ENCODE data around the gene SLC9A9.

SLC9A9 gene

DNA sequence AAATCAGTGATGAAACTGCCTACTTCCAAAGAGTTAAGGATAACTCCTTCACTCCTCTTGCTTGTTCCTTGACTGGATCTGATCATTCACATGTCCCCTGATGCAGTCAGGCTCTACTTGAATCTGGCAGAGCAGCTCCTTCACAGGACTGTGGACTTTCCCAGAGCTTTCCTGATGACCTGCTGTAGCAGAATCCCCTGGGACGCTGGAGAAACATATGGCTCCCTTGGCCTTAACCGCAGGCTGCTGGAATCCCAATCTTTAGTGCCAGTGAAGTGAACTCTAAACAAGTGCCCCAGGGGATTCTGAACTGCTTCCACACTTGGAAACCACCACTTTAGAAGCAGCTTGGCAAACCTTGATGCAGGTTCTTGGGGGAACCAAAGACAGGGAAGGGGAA lies 510.9 kb downstream of the SLC9A9 start:
- TF ChIP-seq, protein P1, sequence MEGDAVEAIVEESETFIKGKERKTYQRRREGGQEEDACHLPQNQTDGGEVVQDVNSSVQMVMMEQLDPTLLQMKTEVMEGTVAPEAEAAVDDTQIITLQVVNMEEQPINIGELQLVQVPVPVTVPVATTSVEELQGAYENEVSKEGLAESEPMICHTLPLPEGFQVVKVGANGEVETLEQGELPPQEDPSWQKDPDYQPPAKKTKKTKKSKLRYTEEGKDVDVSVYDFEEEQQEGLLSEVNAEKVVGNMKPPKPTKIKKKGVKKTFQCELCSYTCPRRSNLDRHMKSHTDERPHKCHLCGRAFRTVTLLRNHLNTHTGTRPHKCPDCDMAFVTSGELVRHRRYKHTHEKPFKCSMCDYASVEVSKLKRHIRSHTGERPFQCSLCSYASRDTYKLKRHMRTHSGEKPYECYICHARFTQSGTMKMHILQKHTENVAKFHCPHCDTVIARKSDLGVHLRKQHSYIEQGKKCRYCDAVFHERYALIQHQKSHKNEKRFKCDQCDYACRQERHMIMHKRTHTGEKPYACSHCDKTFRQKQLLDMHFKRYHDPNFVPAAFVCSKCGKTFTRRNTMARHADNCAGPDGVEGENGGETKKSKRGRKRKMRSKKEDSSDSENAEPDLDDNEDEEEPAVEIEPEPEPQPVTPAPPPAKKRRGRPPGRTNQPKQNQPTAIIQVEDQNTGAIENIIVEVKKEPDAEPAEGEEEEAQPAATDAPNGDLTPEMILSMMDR (IDR thresholded peaks at IDR 0.05; ENCODE audit: low read depth, low read length) = no peak
- DNase-seq = peak; percentile 85

DNA sequence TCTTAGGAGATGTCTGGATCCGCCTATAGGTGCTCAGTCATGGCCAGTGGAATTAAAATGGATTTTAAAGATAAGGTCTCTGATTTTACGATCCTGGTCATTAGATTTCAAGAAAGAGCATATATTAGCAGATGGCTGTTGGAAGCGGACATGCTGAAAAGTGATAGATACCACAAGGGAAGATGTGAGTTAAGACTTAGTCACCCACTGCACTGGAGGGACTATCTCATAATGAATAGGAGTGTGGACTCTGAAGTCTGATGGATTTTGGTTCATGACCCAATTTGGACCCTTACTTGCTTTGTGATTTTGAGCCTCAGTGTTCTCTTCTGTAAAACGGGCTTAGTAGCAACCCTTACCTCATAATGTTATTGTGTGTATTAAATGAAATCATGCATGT lies 514.0 kb downstream of the SLC9A9 start:
- Histone ChIP-seq H3K27me3 (no peaks in the 10 kb centered on the region), H3K36me3 (no peaks in the 10 kb centered on the region), H3K9me3 (no peaks in the 10 kb centered on the region), H3K4me1 (peaks cover 6% of the 10 kb centered on the region), H3K4me3 (ENCODE audit: low read depth, low read length) (no peak overlapping the region)
- TF ChIP-seq, protein P1 (IDR thresholded peaks at IDR 0.05; ENCODE audit: low read depth, low read length) = no peak
- no peak for DNase-seq

More for the DNA sequence above, 510.9 kb downstream of the SLC9A9 start:
- no peak overlapping the region for H3K4me3 ChIP-seq (ENCODE audit: low read depth, low read length)
- H3K36me3 ChIP-seq = no peaks in the 10 kb centered on the region
- H3K4me1 ChIP-seq = peaks cover 6% of the 10 kb centered on the region
- H3K27me3 ChIP-seq = no peaks in the 10 kb centered on the region
- H3K9me3 ChIP-seq = no peaks in the 10 kb centered on the region

GRCh38 chr3:143333367-143333766 lies 514.9 kb downstream of the SLC9A9 start:
- TF ChIP-seq, protein P1 (IDR thresholded peaks at IDR 0.05; ENCODE audit: low read depth, low read length) = no peak
- Histone ChIP-seq H3K36me3 (no peaks in the 10 kb centered on the region), H3K4me3 (ENCODE audit: low read depth, low read length) (no peak overlapping the region), H3K9me3 (no peaks in the 10 kb centered on the region), H3K27me3 (no peaks in the 10 kb centered on the region), H3K4me1 (peaks cover 6% of the 10 kb centered on the region)
- DNase-seq = no peak

- no peak for DNase-seq
- Histone ChIP-seq H3K36me3 (no peaks in the 10 kb centered on the region), H3K4me3 (ENCODE audit: low read depth, low read length) (no peak overlapping the region), H3K27me3 (no peaks in the 10 kb centered on the region), H3K4me1 (no peaks in the 10 kb centered on the region), H3K9me3 (no peaks in the 10 kb centered on the region)
- TF ChIP-seq, protein P1 (IDR thresholded peaks at IDR 0.05; ENCODE audit: low read depth, low read length) = no peak
Observed at GRCh38 chr3:143332026-143332425, 516.2 kb downstream of the SLC9A9 start.

DNA sequence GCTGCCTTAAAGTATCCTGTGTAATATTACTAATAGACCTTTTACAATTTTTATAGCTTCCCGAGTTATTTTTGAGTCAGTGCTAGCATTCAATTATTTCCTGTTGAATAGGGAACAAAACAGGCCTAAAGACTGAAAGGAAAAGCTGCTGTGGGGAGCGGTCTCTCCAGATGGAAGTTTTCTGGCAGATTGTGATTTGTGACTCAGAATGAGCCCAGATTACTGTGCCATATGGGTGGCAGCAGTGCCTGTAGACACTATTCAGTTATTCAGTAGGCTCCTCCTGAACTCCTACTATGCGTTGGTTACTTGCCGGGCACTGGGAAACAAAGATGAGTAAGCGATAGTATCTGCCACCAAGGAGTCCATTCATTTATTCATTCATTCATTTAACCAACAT lies 516.9 kb downstream of the SLC9A9 start:
- no peak overlapping the region for H3K4me3 ChIP-seq (ENCODE audit: low read depth, low read length)
- H3K27me3 ChIP-seq = no peaks in the 10 kb centered on the region
- no peaks in the 10 kb centered on the region; the same call in 1 of the 2 replicates for H3K4me1 ChIP-seq
- H3K36me3 ChIP-seq = no peaks in the 10 kb centered on the region
- DNase-seq = no peak
- H3K9me3 ChIP-seq = no peaks in the 10 kb centered on the region
- TF ChIP-seq, protein P1 (IDR thresholded peaks at IDR 0.05; ENCODE audit: low read depth, low read length) = no peak

DNA sequence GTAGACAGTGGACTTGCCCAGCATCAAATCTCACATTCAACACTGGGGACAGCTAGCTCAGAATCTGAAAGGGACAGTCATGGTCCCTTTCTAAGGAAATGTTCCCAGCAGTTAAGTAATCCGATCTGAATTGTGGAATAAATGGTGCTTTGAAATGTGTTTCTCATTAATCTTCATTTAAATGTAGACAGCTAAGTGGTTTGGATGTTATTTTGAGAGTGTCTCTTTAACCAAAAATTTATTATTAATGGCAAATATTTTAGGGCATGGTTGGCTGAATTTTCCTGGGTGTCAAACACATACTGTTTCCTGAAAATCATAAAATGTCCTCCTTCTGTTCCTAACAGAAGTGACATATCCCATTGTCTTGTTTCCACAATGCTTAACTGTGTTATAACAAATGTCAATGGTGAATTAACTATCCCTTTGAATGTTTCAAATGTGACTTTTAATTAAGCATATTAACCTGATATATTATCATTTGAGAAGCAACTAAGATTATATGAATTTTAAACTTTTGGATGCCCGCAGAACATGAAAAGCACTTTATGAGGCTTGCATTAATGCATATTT lies 517.9 kb downstream of the SLC9A9 start:
- Histone ChIP-seq H3K4me1 (no peaks in the 10 kb centered on the region; the same call in 1 of the 2 replicates), H3K27me3 (no peaks in the 10 kb centered on the region), H3K4me3 (ENCODE audit: low read depth, low read length) (no peak overlapping the region), H3K36me3 (no peaks in the 10 kb centered on the region), H3K9me3 (no peaks in the 10 kb centered on the region)
- TF ChIP-seq, protein P1 (IDR thresholded peaks at IDR 0.05; ENCODE audit: low read depth, low read length) = no peak
- DNase-seq = no peak

All from BE2C (cell line).